ENCODE results near the gene TTC14.

GRCh38 chr3:180617049-180617448, 15.1 kb downstream of the TTC14 start:
- TF ChIP-seq POLR2AphosphoS5 (IDR thresholded peaks at IDR 0.05) (no peak), EP300 (IDR thresholded peaks at IDR 0.05; ENCODE audit: low read depth) (no peak)
- TF ChIP-seq, protein P1, sequence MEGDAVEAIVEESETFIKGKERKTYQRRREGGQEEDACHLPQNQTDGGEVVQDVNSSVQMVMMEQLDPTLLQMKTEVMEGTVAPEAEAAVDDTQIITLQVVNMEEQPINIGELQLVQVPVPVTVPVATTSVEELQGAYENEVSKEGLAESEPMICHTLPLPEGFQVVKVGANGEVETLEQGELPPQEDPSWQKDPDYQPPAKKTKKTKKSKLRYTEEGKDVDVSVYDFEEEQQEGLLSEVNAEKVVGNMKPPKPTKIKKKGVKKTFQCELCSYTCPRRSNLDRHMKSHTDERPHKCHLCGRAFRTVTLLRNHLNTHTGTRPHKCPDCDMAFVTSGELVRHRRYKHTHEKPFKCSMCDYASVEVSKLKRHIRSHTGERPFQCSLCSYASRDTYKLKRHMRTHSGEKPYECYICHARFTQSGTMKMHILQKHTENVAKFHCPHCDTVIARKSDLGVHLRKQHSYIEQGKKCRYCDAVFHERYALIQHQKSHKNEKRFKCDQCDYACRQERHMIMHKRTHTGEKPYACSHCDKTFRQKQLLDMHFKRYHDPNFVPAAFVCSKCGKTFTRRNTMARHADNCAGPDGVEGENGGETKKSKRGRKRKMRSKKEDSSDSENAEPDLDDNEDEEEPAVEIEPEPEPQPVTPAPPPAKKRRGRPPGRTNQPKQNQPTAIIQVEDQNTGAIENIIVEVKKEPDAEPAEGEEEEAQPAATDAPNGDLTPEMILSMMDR (IDR thresholded peaks at IDR 0.05) = no peak
